Measurements from ENCODE around the gene FCHO1. TPM values are rescaled to one million over a fixed set of nuclear protein-coding genes. Genes with fewer than 3 reads are reported as not detected.

Gene FCHO1
- total and polyA plus RNA-seq, 8 donors, result 0.43 to 2.5 (median 1.4) TPM

DNA sequence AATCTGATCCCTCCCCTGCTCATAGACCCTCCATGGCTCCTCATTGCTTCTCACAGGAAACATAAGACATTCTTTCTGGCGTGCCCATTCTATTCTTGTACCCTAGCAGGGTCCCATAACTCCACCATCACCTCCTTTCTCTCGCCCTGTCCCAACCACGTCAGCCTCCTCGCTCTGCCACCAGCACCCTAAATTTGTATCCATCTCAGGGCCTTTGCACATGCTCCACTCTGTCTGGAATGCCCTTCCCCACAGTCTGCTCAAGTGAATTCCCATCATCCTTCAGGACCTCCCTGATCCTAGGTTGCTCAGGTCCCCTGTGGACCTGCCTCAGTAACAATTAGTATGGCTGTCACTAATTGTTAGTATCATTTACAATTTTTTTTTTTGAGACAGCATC is 54.1 kb downstream of the FCHO1 start:
- Histone ChIP-seq H3K9me3 (no peaks in the 10 kb centered on the region), H3K36me3 (no peaks in the 10 kb centered on the region), H3K4me1 (no peaks in the 10 kb centered on the region), H3K27ac (no peak overlapping the region), H3K27me3 (no peaks in the 10 kb centered on the region), H3K4me3 (no peak overlapping the region)
- FAIRE-seq (no peak), DNase-seq (no peak), ATAC-seq (no peak)
- intact Hi-C loops (cut with DNase I), result no loop called here
- TF ChIP-seq, protein P1, sequence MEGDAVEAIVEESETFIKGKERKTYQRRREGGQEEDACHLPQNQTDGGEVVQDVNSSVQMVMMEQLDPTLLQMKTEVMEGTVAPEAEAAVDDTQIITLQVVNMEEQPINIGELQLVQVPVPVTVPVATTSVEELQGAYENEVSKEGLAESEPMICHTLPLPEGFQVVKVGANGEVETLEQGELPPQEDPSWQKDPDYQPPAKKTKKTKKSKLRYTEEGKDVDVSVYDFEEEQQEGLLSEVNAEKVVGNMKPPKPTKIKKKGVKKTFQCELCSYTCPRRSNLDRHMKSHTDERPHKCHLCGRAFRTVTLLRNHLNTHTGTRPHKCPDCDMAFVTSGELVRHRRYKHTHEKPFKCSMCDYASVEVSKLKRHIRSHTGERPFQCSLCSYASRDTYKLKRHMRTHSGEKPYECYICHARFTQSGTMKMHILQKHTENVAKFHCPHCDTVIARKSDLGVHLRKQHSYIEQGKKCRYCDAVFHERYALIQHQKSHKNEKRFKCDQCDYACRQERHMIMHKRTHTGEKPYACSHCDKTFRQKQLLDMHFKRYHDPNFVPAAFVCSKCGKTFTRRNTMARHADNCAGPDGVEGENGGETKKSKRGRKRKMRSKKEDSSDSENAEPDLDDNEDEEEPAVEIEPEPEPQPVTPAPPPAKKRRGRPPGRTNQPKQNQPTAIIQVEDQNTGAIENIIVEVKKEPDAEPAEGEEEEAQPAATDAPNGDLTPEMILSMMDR (IDR thresholded peaks at IDR 0.05), result no peak
- 87 to 91% methylated on average over 4 of the region's 4 CpGs for WGBS, 2 donors

DNA sequence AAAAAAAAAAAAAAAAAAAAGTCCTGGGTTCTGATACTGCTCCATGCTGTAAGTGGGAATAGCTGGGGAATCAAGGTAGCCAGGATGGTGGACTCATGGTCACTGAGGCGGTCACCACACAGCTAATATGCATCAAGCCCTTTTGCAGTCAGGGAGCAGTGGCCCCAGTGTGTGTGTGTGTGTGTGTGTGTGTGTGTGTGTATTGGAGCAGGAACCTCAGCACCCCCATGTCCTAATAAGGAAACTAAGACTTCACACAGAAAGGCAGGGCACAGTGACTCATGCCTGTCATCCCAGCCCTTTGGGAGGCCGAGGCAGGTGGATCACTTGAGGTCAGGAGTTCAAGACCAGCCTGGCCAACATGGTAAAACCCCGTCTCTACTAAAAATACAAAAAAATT is 55.7 kb downstream of the FCHO1 start:
- no peaks in the 10 kb centered on the region for H3K4me1 ChIP-seq
- H3K27me3 ChIP-seq, result no peaks in the 10 kb centered on the region
- WGBS, 2 donors, result 80 to 93% methylated on average over 3 of the region's 3 CpGs
- FAIRE-seq, result no peak
- no peak for ATAC-seq
- intact Hi-C loops (cut with DNase I), result no loop called here
- H3K9me3 ChIP-seq, result no peaks in the 10 kb centered on the region
- no peak overlapping the region for H3K27ac ChIP-seq
- DNase-seq, result no peak
- no peak overlapping the region for H3K4me3 ChIP-seq
- no peaks in the 10 kb centered on the region for H3K36me3 ChIP-seq
- TF ChIP-seq, protein P1 (IDR thresholded peaks at IDR 0.05), result no peak

DNA sequence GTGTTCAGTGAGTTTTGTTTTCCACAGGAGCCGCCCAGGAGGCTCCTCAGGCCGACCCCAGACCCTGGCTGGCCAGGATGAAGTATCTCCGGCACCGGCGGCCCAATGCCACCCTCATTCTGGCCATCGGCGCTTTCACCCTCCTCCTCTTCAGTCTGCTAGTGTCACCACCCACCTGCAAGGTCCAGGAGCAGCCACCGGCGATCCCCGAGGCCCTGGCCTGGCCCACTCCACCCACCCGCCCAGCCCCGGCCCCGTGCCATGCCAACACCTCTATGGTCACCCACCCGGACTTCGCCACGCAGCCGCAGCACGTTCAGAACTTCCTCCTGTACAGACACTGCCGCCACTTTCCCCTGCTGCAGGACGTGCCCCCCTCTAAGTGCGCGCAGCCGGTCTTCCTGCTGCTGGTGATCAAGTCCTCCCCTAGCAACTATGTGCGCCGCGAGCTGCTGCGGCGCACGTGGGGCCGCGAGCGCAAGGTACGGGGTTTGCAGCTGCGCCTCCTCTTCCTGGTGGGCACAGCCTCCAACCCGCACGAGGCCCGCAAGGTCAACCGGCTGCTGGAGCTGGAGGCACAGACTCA is 56.5 kb downstream of the FCHO1 start:
- Histone ChIP-seq H3K9me3 (no peaks in the 10 kb centered on the region), H3K27ac (no peak overlapping the region), H3K27me3 (no peaks in the 10 kb centered on the region), H3K4me3 (no peak overlapping the region), H3K36me3 (no peaks in the 10 kb centered on the region), H3K4me1 (no peaks in the 10 kb centered on the region)
- ATAC-seq, result no peak
- 74 to 85% methylated on average over 36 to 38 of the region's 38 CpGs for WGBS, 2 donors
- intact Hi-C loops (cut with DNase I), result no loop called here
- TF ChIP-seq, protein P1 (IDR thresholded peaks at IDR 0.05), result no peak
- no peak for FAIRE-seq
- DNase-seq, result no peak

DNA sequence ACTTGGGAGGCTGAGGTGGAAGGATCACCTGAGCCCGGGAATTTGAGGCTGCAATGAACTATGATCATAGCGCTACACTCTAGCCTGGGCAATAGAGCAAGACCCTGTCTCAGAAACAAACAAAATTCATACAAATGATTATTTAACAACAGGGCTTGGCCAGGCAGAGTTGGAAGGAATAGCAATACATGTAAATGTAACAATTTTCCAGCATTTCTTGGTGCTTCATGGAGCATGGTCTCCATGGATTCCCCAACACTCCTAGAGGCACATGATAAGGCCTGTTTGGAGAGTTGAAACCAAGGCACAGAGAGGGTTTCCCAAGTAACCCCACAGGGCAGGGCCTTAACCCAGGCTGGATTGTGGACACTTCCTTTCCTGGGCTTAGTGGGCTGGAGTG is 59.8 kb downstream of the FCHO1 start:
- intact Hi-C loops (cut with DNase I), result no loop called here
- WGBS, 2 donors, result 91 to 100% methylated on average over 2 of the region's 2 CpGs
- DNase-seq, result no peak
- no peak for FAIRE-seq
- no peaks in the 10 kb centered on the region for H3K9me3 ChIP-seq
- H3K36me3 ChIP-seq, result no peaks in the 10 kb centered on the region
- no peaks in the 10 kb centered on the region for H3K4me1 ChIP-seq
- no peak for ATAC-seq
- TF ChIP-seq, protein P1 (IDR thresholded peaks at IDR 0.05), result no peak
- no peak overlapping the region for H3K27ac ChIP-seq
- no peak overlapping the region for H3K4me3 ChIP-seq
- no peaks in the 10 kb centered on the region for H3K27me3 ChIP-seq

DNA sequence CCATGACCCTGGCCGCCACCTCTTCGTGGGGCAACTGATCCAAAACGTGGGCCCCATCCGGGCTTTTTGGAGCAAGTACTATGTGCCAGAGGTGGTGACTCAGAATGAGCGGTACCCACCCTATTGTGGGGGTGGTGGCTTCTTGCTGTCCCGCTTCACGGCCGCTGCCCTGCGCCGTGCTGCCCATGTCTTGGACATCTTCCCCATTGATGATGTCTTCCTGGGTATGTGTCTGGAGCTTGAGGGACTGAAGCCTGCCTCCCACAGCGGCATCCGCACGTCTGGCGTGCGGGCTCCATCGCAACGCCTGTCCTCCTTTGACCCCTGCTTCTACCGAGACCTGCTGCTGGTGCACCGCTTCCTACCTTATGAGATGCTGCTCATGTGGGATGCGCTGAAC is 60.4 kb downstream of the FCHO1 start:
- Histone ChIP-seq H3K27me3 (no peaks in the 10 kb centered on the region), H3K4me3 (no peak overlapping the region), H3K4me1 (no peaks in the 10 kb centered on the region), H3K9me3 (no peaks in the 10 kb centered on the region), H3K27ac (no peak overlapping the region), H3K36me3 (no peaks in the 10 kb centered on the region)
- TF ChIP-seq, protein P1 (IDR thresholded peaks at IDR 0.05), result no peak
- ATAC-seq (no peak), DNase-seq (no peak), FAIRE-seq (no peak)
- intact Hi-C loops (cut with DNase I), result no loop called here
- WGBS, 2 donors, result 86 to 87% methylated on average over 20 of the region's 20 CpGs

Data from pancreas (tissue), 10 donors.